GM10847 (cell line): ENCODE results near the gene CXCR4.

Experiments used
- POLR2A ChIP-seq: IDR thresholded peaks from 2 replicates; pipeline ENCODE4 v1.6.1; 2011; ENCODE audit not compliant: insufficient read length; ENCODE audit errors: extremely low read depth

CXCR4 gene

GRCh38 chr2:136125236-136125635 lies 7.3 kb upstream of the CXCR4 start:
- TF ChIP-seq POLR2A: no peak

- TF ChIP-seq POLR2A: no peak
Measured at GRCh38 chr2:136124805-136125204, 6.9 kb upstream of the CXCR4 start.

- no peak for TF ChIP-seq POLR2A
Measured at GRCh38 chr2:136122661-136123060, 4.7 kb upstream of the CXCR4 start.

GRCh38 chr2:136121204-136121910 lies 3.4 kb upstream of the CXCR4 start:
- TF ChIP-seq POLR2A: no peak

- no peak for TF ChIP-seq POLR2A
Measured at GRCh38 chr2:136119717-136120675, 2.0 kb upstream of the CXCR4 start.

GRCh38 chr2:136118819-136119716 lies 1.1 kb upstream of the CXCR4 start:
- TF ChIP-seq POLR2A: no peak

GRCh38 chr2:136117391-136117841 lies 533 bp downstream of the CXCR4 start:
- no peak for TF ChIP-seq POLR2A

- no peak for TF ChIP-seq POLR2A
Measured at GRCh38 chr2:136116813-136117390, 1.0 kb downstream of the CXCR4 start.

GRCh38 chr2:136116151-136116812 lies 1.7 kb downstream of the CXCR4 start:
- TF ChIP-seq POLR2A: no peak

GRCh38 chr2:136115183-136115761 lies 2.7 kb downstream of the CXCR4 start:
- no peak for TF ChIP-seq POLR2A

- TF ChIP-seq POLR2A: no peak
Measured at GRCh38 chr2:136114382-136114781, 3.6 kb downstream of the CXCR4 start.

- no peak for TF ChIP-seq POLR2A
Measured at GRCh38 chr2:136113209-136113971, 4.6 kb downstream of the CXCR4 start.
